CMK (cell line): ENCODE data around the gene ETV3.
"Not testable (repeated sequence)": the region's sequence is repeated elsewhere in the genome, so short reads cannot be mapped to it uniquely, and the experiment has no call there.

Source experiments
- DNase-seq: peaks from one replicate; pipeline ENCODE4 v3.0.0-alpha.2; 2010; ENCODE audit warnings: low read depth

ETV3 gene

GRCh38 chr1:157112186-157112867, 25.9 kb downstream of the ETV3 start:
- no peak for DNase-seq

- DNase-seq, result no peak
Observed at GRCh38 chr1:157111396-157112165, 26.6 kb downstream of the ETV3 start.

- no peak for DNase-seq
Observed at GRCh38 chr1:157110686-157111085, 27.5 kb downstream of the ETV3 start.

- no peak for DNase-seq
Observed at GRCh38 chr1:157110003-157110402, 28.2 kb downstream of the ETV3 start.

- DNase-seq, result no peak
Observed at GRCh38 chr1:157108448-157108847, 29.7 kb downstream of the ETV3 start.

GRCh38 chr1:157107702-157108101, 30.5 kb downstream of the ETV3 start:
- DNase-seq, result no peak

- DNase-seq, result no peak
Observed at GRCh38 chr1:157106813-157107189, 31.4 kb downstream of the ETV3 start.

- DNase-seq, result no peak
Observed at GRCh38 chr1:157105988-157106812, 32.0 kb downstream of the ETV3 start.

- no peak for DNase-seq
Observed at GRCh38 chr1:157105298-157105987, 32.8 kb downstream of the ETV3 start.

- no peak for DNase-seq
Observed at GRCh38 chr1:157104598-157105293, 33.4 kb downstream of the ETV3 start.

GRCh38 chr1:157103268-157103667, 34.9 kb downstream of the ETV3 start:
- DNase-seq, result no peak

- DNase-seq, result no peak
Observed at GRCh38 chr1:157101149-157101548, 37.0 kb downstream of the ETV3 start.

- DNase-seq, result no peak
Observed at GRCh38 chr1:157099633-157100009, 38.6 kb downstream of the ETV3 start, which contains the start of gene ETV3L. ETV3L (minus strand) TSS chr1:157099808; CDS start chr1:157099523, 285 bp downstream.

- not testable (repeated sequence) for DNase-seq
Observed at GRCh38 chr1:157098987-157099632, 39.1 kb downstream of the ETV3 start.

- no peak for DNase-seq
Observed at GRCh38 chr1:157098519-157098918, 39.7 kb downstream of the ETV3 start.

GRCh38 chr1:157097692-157098091, 40.5 kb downstream of the ETV3 start:
- no peak for DNase-seq

GRCh38 chr1:157096881-157097280, 41.3 kb downstream of the ETV3 start:
- no peak for DNase-seq

GRCh38 chr1:157095551-157095950, 42.6 kb downstream of the ETV3 start:
- no peak for DNase-seq

- no peak for DNase-seq
Observed at GRCh38 chr1:157095091-157095490, 43.1 kb downstream of the ETV3 start.

GRCh38 chr1:157092831-157093230, 45.4 kb downstream of the ETV3 start:
- DNase-seq, result no peak
